ENCODE measurements around the gene C15orf62.
A peak's percentile ranks its signal among the peaks of the same experiment; 100 is the strongest.

Gene C15orf62

GRCh38 chr15:40755812-40756208 lies 14.0 kb upstream of the C15orf62 start:
- no peak for DNase-seq (ENCODE audit: low spot score)

GRCh38 chr15:40756938-40757337 lies 12.8 kb upstream of the C15orf62 start:
- no peak for DNase-seq (ENCODE audit: low spot score)

- DNase-seq (ENCODE audit: low spot score), result no peak
Observed at GRCh38 chr15:40759961-40760360, 9.8 kb upstream of the C15orf62 start.

- peak; percentile 64 for DNase-seq (ENCODE audit: low spot score)
Observed at GRCh38 chr15:40762919-40763800, 6.6 kb upstream of the C15orf62 start.

- peak; percentile 75 for DNase-seq (ENCODE audit: low spot score)
Observed at GRCh38 chr15:40763801-40764628, 5.8 kb upstream of the C15orf62 start, which contains the start of gene GCHFR. Gene GCHFR (plus strand): TSS chr15:40764068. CDS start chr15:40764181, 113 bp downstream.

- no peak for DNase-seq (ENCODE audit: low spot score)
Observed at GRCh38 chr15:40764629-40765103, 5.1 kb upstream of the C15orf62 start.

- no peak for DNase-seq (ENCODE audit: low spot score)
Observed at GRCh38 chr15:40766194-40766815, 3.5 kb upstream of the C15orf62 start.

GRCh38 chr15:40766906-40767837 lies 2.6 kb upstream of the C15orf62 start:
- DNase-seq (ENCODE audit: low spot score), result no peak

GRCh38 chr15:40767838-40768500 lies 1.8 kb upstream of the C15orf62 start:
- no peak for DNase-seq (ENCODE audit: low spot score)

GRCh38 chr15:40768521-40769273 lies 1.1 kb upstream of the C15orf62 start:
- DNase-seq (ENCODE audit: low spot score), result no peak

- DNase-seq (ENCODE audit: low spot score), result no peak
Observed at GRCh38 chr15:40770147-40770721, 454 bp downstream of the C15orf62 start.

GRCh38 chr15:40771242-40771641 lies 1.5 kb downstream of the C15orf62 start:
- no peak for DNase-seq (ENCODE audit: low spot score)

GRCh38 chr15:40772014-40772413 lies 2.2 kb downstream of the C15orf62 start:
- DNase-seq (ENCODE audit: low spot score), result no peak

- DNase-seq (ENCODE audit: low spot score), result no peak
Observed at GRCh38 chr15:40773496-40773895, 3.7 kb downstream of the C15orf62 start.

- DNase-seq (ENCODE audit: low spot score), result no peak
Observed at GRCh38 chr15:40773902-40774301, 4.1 kb downstream of the C15orf62 start.

- no peak for DNase-seq (ENCODE audit: low spot score)
Observed at GRCh38 chr15:40775007-40775406, 5.2 kb downstream of the C15orf62 start.

- DNase-seq (ENCODE audit: low spot score), result no peak
Observed at GRCh38 chr15:40775740-40776536, 6.2 kb downstream of the C15orf62 start.

GRCh38 chr15:40776537-40777141 lies 6.9 kb downstream of the C15orf62 start:
- DNase-seq (ENCODE audit: low spot score), result no peak

All from ecto neural progenitor cell (in vitro differentiated cells).